ENCODE results near the gene RAB43.

Gene RAB43

GRCh38 chr3:129038121-129038855 is 83.3 kb downstream of the RAB43 start:
- no peak for TF ChIP-seq CTCF (IDR thresholded peaks at IDR 0.05; ENCODE audit: low read length)
- no peak for TF ChIP-seq EZH2 (IDR thresholded peaks at IDR 0.05; ENCODE audit: borderline replicate concordance, low read length)

More at GRCh38 chr3:129038121-129038855, 83.3 kb downstream of the RAB43 start:
- H3K27ac ChIP-seq (ENCODE audit: low read depth, low read length, poor library complexity, severe bottlenecking) = no peak overlapping the region
- H3K4me1 ChIP-seq (ENCODE audit: insufficient read depth, low read length, severe bottlenecking) = no peaks in the 10 kb centered on the region
- no peaks in the 10 kb centered on the region for H3K36me3 ChIP-seq (ENCODE audit: insufficient read depth, low read length)
- no peak overlapping the region for H2AFZ ChIP-seq (ENCODE audit: low read length)
- H3K9ac ChIP-seq (ENCODE audit: low read length) = no peak overlapping the region
- H3K27me3 ChIP-seq (ENCODE audit: insufficient read depth, low read length) = peaks cover 13% of the 10 kb centered on the region
- no peaks in the 10 kb centered on the region for H3K79me2 ChIP-seq (ENCODE audit: insufficient read depth, low read length)
- H3K4me3 ChIP-seq (ENCODE audit: low read depth, low read length, poor library complexity, severe bottlenecking) = no peak overlapping the region
- no peak overlapping the region for H3K4me2 ChIP-seq (ENCODE audit: low read length)
- H3K9me3 ChIP-seq (ENCODE audit: low read length) = no peaks in the 10 kb centered on the region
- H3F3A ChIP-seq (ENCODE audit: insufficient read depth, low read length) = no peaks in the 10 kb centered on the region
- no peaks in the 10 kb centered on the region for H3K9me2 ChIP-seq (ENCODE audit: low read depth, low read length)
- no peaks in the 10 kb centered on the region for H4K20me1 ChIP-seq (ENCODE audit: insufficient read depth, low read length)

Data from OCI-LY1 (cell line).